Myocyte (in vitro differentiated cells): ENCODE results near the gene APOA4. TPM values are rescaled to one million over a fixed set of nuclear protein-coding genes. Genes with fewer than 3 reads are reported as not detected.

ENCODE experiments used
- DNase-seq: peaks from one replicate; pipeline ENCODE4 v3.0.0-alpha.2; 2012; ENCODE audit warnings: low read depth
- total RNA-seq: library from RNA; depleted of rRNA; stranded (reverse); fragments of >200 nt; gene quantifications from 2 replicates; pipeline ENCODE4 v1.2.3, GENCODE V29; 2014

The APOA4 gene
- total RNA-seq, 1 donor from 2014 or later: not detected

DNA sequence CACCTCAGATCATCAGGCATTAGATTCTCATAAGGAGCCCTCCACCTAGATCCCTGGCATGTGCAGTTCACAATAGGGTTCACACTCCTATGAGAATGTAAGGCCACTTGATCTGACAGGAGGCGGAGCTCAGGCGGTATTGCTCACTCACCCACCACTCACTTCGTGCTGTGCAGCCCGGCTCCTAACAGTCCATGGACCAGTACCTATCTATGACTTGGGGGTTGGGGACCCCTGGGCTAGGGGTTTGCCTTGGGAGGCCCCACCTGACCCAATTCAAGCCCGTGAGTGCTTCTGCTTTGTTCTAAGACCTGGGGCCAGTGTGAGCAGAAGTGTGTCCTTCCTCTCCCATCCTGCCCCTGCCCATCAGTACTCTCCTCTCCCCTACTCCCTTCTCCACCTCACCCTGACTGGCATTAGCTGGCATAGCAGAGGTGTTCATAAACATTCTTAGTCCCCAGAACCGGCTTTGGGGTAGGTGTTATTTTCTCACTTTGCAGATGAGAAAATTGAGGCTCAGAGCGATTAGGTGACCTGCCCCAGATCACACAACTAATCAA lies 8.8 kb upstream of the APOA4 start:
- DNase-seq: no peak

DNA sequence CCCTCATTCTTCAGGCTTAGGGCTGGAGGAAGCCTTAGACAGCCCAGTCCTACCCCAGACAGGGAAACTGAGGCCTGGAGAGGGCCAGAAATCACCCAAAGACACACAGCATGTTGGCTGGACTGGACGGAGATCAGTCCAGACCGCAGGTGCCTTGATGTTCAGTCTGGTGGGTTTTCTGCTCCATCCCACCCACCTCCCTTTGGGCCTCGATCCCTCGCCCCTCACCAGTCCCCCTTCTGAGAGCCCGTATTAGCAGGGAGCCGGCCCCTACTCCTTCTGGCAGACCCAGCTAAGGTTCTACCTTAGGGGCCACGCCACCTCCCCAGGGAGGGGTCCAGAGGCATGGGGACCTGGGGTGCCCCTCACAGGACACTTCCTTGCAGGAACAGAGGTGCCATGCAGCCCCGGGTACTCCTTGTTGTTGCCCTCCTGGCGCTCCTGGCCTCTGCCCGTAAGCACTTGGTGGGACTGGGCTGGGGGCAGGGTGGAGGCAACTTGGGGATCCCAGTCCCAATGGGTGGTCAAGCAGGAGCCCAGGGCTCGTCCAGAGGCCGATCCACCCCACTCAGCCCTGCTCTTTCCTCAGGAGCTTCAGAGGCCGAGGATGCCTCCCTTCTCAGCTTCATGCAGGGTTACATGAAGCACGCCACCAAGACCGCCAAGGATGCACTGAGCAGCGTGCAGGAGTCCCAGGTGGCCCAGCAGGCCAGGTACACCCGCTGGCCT lies 7.2 kb upstream of the APOA4 start:
- no peak for DNase-seq

DNA sequence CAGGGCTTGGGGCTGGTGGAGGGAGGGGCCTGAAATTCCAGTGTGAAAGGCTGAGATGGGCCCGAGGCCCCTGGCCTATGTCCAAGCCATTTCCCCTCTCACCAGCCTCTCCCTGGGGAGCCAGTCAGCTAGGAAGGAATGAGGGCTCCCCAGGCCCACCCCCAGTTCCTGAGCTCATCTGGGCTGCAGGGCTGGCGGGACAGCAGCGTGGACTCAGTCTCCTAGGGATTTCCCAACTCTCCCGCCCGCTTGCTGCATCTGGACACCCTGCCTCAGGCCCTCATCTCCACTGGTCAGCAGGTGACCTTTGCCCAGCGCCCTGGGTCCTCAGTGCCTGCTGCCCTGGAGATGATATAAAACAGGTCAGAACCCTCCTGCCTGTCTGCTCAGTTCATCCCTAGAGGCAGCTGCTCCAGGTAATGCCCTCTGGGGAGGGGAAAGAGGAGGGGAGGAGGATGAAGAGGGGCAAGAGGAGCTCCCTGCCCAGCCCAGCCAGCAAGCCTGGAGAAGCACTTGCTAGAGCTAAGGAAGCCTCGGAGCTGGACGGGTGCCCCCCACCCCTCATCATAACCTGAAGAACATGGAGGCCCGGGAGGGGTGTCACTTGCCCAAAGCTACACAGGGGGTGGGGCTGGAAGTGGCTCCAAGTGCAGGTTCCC lies 6.5 kb upstream of the APOA4 start, which contains the start of gene APOC3:
TSS of gene APOC3 (plus strand) at position 383 of the 659 bp plus-strand sequence. CDS start 676 bp downstream, outside the sequence.
- no peak for DNase-seq

DNA sequence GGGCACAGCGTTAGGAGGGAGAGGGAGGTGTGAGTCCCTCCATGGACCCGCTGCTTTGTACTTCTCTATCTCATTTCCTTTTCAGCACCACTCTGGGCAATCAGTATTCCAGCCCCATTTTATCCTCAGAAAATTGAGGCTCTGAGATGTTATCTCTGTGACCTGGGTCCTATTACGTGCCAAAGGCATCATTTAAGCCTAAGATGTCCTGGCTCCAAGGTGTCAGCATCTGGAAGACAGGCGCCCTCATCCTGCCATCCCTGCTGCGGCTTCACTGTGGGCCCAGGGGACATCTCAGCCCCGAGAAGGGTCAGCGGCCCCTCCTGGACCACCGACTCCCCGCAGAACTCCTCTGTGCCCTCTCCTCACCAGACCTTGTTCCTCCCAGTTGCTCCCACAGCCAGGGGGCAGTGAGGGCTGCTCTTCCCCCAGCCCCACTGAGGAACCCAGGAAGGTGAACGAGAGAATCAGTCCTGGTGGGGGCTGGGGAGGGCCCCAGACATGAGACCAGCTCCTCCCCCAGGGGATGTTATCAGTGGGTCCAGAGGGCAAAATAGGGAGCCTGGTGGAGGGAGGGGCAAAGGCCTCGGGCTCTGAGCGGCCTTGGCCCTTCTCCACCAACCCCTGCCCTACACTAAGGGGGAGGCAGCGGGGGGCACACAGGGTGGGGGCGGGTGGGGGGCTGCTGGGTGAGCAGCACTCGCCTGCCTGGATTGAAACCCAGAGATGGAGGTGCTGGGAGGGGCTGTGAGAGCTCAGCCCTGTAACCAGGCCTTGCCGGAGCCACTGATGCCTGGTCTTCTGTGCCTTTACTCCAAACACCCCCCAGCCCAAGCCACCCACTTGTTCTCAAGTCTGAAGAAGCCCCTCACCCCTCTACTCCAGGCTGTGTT lies 5.8 kb upstream of the APOA4 start:
- DNase-seq: no peak

DNA sequence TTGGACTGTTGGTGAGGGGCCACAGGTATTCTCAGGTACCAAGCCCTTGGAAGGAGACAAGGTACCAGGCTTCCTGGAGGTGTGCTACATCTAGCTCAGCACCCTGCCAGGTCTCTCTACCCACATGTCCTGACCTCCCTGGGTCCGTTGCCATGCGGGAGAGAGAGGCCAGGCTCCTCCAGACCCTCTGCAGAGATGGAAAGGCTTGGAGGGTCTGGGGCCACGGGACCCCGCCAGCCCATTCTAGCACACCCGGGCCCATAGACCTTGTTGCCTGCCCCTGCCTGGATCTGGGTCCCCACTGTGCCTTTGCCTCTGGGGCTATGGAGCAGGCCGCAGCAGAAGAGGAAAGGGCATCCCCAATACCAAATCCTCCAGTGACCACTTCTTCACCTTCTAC lies 4.4 kb upstream of the APOA4 start:
- no peak for DNase-seq

DNA sequence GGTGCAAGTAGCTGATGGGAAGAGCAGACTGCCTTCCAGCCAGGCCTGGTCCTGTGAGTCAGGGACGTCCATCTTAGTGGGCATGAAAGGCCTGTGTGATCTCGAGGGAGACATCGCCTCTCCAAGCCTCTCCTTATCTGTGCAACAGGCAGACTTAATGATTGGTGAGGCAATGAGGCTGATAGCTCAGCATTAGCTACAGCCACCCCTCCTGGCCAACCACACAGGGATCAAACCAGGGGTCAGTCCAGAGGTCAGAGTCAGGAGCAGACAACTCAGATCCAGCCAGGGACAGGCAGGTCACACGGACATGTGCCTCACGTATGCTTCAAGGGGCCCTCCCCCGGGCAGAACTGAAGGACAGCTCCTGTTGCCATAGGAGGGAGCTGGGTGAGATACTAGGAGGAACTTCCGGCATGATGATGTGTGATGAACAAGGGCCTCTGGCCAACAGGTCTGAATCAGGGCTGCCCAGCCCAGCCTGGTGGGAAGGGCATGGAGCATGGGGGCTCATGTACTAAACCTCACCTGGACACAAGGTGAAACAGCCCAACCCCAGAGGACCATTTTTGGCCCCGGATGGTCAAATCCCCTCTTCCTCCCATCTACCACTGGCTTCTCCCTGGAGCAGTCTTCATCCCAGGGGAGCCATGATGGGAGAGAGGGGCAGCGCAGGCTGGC lies 3.8 kb upstream of the APOA4 start:
- no peak for DNase-seq

DNA sequence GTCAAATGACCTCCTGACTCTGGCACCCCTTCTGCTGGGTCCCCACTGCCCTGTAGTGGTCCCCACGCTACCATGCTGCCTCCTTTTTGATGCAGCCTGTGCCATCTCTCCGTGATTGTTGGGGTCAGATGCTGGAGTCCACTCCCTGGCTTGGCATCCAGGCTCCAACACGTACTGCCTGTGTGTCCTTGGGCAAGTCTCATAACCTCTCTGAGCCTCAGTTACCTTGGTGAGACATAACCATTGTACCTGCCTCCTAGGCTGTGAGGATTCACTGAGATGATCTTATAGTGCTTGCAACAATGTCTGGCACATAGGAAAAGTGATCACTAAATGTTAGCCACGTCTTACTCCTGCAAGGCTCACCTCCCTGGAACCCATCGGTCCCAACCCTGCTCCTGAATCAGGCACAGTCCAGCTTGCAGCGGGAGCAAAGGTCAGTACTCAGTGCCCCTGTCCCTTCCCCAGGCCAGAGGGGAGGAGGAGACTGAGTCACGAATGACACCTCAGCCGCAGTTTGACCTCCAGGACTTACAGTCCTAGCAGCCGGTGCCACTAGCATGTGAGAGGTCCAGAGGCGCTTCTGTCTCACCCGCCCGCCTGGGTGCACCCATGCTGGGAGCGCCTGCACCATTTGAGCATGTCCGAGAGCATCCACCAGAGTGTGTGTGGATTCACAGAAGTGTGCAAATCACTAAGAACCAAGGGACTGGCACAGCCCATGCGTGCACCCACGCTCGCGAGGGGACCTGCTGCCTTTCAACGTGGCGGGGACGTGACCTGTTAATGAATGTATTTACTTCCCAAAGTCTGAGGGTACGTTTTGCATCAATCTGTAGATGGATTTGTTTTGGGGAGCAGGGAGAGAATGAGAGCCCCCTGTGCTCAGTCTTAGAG lies 3.0 kb upstream of the APOA4 start:
- no peak for DNase-seq

DNA sequence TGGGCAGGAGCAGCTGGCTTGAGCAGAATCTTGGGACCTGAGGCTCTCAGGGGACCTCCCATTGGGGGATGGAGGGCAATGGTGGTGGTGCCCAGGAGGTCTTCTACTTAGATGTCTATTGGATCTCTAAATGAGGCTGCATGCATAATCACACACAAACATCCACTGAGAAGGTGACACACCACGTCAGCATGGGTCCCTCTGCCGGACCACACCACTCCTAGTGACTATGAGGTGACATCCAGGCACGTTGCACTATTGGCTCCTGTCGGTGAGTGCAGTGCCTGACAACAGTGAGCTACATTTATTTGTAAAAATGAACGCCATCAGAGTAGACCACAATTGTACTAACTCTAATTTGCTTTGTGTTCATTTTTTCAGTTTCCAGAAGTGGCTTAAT lies 2.3 kb upstream of the APOA4 start:
- no peak for DNase-seq

DNA sequence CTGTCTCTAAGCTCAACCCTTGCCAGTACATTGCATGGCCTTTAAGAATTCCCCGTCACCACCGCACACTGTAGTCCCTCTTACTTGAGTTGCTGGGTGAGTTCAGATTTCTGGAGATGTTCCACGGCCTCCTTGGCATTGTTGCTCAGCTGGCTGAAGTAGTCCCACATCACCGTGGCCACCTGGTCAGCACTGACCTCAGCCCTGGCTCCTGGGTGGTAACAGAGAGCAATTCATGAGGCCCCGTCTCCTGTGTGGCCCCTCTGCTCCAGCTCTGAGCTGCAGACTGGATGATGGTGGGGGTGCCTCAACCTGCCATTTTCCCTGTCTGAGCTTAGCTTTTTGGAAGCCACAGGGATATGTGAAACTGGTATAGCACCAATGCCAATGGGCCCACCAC lies 529 bp downstream of the APOA4 start:
- no peak for DNase-seq

DNA sequence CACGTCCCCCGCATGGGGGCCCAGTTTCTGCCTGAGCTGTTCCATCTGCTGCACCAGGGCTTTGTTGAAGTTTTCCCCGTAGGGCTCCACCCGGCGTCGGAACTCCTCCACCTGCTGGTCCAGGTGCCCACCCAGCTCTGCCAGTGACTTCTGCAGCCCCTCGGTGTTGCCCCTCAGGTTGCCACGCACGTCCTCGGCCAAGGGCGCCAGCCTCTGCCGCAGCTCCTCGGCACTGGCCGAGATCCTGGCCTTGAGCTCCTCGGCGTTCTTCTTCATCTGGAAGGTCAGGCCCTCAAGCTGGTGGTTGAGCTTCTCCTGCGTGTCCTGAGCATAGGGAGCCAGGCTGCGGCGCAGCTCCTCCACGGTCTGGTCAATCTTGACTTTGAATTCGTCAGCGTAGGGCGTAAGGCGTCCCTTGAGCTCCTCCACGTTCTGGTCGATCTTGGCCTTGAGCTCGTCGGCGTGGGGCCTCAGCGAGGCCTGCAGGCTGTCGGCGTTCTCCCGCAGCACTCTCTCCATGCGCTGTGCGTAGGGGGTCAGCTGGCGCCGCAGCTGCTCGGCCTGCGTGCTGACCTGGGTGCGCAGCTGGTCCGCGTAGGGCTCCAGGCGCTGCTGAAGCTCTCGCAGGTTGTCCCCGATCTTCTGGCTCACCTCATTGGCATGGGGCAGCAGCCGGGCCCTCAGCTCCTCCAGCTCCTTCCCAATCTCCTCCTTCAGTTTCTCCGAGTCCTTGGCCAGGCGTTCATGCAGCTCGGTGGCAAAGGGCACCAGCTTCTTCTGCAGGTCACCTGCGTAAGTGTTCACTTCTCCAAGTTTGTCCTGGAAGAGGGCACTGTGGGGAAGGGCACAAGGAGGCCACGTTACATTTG lies 1.8 kb downstream of the APOA4 start:
- no peak for DNase-seq

DNA sequence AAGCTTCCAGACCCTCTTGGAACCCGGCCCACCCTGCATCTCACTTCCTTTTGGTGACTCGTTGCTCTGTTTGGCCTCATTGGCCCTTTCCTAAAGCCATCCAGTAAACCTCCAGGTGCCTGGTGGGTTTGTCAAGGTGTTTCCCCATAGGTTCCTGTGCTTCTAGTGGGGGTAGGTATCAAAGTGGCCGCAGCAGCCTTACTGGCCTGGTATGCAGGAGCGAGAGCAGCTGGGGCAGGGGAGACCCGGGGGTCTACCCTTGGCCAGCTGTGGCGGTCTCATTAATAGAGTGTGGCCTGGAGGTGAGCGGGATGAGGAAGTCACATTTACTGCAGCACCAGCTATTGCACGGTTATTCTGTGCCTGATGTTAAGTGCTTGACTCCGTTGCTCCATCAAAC lies 4.1 kb downstream of the APOA4 start:
- DNase-seq: no peak

DNA sequence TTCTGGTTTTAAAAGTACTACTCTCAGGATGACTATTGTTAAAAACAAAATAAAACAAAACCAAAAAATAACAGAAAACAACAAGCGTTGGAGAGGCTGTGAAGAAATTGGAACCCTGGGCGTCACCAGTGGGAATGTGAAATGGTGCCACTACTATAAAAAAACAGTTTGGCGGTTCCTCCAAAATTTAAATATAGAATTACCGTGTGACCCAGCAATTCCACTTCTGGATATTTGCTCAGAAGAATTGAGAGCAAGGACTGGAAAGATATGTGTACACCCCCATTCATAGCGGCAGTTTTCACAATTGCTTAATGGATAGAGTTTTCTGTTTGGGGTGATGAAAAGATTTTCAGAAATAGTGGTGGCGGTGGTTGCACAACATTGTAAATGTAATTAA lies 8.6 kb downstream of the APOA4 start:
- DNase-seq: no peak

DNA sequence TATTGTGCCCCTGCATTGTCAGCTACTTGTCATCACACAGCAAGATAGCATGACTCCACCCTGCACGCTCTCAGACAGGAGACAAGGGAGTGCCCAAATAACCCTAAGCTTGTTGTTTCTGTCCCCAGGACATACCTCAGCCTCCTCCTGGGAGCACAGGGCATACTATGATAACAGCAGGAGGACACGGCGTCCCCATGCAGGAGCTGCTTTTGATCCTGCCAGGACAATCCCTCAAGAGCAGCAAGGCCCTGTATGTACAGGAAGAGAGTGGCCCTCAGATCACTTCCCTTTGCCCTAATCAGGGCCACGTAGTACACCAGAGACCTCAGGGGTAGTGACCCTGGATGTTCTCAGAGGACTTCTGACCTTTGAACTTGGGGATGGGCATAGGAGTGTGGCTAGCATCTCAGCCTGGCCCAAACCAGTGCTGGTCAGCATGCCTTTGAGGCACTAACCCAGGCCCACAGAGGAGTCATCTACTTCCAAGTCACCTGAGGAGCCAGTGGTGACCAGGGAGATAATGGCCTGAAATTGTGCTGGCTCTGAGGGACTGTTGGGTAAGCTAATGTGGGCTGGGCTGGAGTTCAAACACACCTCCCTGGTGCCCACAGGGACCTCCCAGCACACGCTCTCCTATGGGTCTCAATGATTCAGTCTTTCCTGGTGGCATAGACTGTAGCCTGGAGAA lies 9.2 kb downstream of the APOA4 start:
- DNase-seq: no peak

DNA sequence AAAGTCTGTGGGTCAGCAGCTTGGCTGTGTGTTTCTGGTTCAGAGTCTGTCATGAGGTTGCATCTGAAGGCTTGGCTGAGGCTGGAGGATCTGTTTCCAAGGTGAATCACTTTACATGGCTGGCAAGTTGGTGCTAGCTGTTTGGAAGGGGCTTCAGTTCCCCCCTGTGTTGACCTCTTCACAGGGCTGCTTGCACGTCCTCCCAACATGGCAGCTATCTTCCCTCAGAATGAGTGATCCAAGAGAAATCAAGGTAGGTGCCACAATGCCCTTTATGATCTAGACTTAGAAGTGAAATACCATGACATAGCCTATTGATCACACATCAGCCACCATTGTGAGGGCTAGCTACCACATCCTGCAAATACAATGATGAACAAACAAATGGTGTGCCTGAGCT lies 9.9 kb downstream of the APOA4 start:
- DNase-seq: no peak

DNA sequence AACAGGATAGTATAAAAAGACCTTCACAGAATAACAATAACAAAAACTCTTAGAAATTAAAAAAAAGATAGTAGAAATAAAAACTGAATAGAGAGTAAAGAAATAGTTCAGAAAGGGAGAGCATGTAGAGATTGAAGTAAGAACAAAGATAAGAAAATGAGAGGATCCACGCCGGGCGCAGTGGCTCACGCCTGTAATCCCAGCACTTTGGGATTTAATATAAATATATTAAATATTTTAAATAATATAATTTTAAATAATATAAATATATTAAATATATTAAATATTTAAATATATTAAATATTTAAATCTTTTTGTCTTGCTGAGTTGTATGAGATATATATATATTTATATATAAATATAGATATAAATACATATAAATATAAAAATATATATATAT lies 11.0 kb downstream of the APOA4 start:
- no peak for DNase-seq

DNA sequence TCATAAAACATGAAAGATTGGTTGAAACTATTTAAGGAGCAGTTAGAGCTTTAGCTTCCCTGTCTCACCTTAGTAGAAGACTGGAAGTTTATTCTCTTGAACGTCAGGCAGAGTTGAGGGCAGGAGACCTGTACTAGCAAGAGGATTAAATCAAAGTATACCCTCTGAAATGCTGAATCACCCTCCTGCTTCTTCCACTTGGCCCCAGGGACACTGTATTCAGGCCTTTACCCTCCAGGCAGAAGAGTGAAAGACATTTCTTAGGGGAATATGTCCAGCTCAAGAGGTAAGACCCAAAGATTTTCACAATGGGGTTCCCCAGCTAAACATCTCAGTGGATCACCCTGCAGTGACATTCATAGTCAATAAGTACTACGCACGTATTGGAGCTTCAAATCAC lies 11.9 kb downstream of the APOA4 start:
- DNase-seq: no peak

DNA sequence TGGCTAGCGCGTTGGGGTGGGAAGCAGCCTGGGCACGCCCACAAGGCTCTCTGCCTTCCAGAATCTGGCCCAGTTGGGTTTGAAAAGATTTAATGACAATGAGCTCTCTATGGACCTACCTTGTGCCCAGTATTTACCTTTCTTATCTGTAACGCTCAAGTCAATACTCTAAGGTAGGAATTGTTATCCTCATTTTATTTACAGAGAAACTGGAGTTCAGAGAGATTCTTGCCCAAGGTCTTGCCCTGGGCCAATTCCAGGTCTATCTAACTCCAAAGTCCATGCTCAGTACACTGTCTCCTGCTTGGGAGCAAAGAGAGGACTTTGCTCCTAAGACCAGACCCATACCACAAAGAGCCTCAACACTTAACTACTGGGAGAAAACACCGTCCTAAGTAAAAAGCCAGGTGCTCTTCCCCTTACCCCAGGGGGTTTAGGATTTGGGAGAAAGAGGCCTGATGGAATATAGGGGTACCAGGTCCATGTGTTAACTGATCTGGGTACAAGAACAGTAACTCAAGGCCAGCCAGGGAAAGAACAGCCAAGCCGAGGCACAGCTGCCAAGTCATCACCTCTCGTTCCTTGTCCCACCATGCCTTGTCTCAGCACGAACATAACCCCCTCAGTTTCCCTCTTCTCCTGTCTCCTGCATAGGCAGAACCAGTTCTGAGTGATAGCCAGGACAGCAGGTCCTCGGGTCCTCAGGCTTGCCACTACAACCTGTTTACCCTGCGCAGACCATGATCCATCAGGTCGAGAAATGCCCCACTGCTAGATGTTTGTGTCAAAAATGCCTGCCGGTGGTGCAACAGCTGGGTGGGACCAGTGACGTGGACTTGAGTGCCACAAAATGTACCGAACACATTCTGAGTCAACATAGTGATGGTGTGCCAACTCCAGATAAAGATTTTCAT lies 14.6 kb downstream of the APOA4 start:
- DNase-seq: no peak
